Smooth muscle cell of bladder (primary cell): ENCODE data around the gene ALKBH3. TPM values are rescaled to one million over a fixed set of nuclear protein-coding genes. Genes with fewer than 3 reads are reported as not detected.

Experiments
- total RNA-seq: library from RNA; depleted of rRNA; stranded (reverse); fragments of >200 nt; gene quantifications from 2 replicates; pipeline ENCODE4 v1.2.3, GENCODE V29; 2014

ALKBH3 gene
- total RNA-seq = 36.5 and 42.4 TPM in 2 replicates

GRCh38 chr11:43880640-43881159 is at the start of gene ALKBH3:
TSS of gene ALKBH3 (plus strand) at chr11:43880831. CDS start at chr11:43882653, 1,822 bp downstream.

Other genes starting within 250 kb of the ALKBH3 start
- gene HSD17B12, start 200.1 kb upstream of the ALKBH3 start, total RNA-seq = 74.6 and 79.2 TPM in 2 replicates
- gene C11orf96, start 61.8 kb downstream of the ALKBH3 start, total RNA-seq = 10.5 and 11.5 TPM in 2 replicates
- gene ACCSL, start 167.2 kb downstream of the ALKBH3 start, total RNA-seq = under 0.01 TPM in 1 of 2 replicates, not detected in the other
- 8.7 and 15.7 TPM in 2 replicates for gene ACCS, start 185.4 kb downstream of the ALKBH3 start, total RNA-seq
- gene EXT2, start 214.8 kb downstream of the ALKBH3 start, total RNA-seq = 194 TPM in 2 replicates